Mucosa of stomach (tissue), 1 donor: Measurements from ENCODE around the gene CCDC15.

Source experiments
- H3K27me3 ChIP-seq: one replicate; pipeline ENCODE4 v1.7.0; 2013; ENCODE audit warnings: mild to moderate bottlenecking, low read length; ENCODE audit not compliant: control insufficient read depth, insufficient read depth
- H3K36me3 ChIP-seq: one replicate; pipeline ENCODE4 v1.7.0; 2013; ENCODE audit warnings: low read length; ENCODE audit not compliant: control insufficient read depth, insufficient read depth
- H3K4me1 ChIP-seq: one replicate; pipeline ENCODE4 v1.7.0; 2013; ENCODE audit warnings: mild to moderate bottlenecking, low read length; ENCODE audit not compliant: control insufficient read depth, insufficient read depth
- H3K4me3 ChIP-seq: one replicate; pipeline ENCODE4 v1.7.0; 2013; ENCODE audit warnings: low read length
- H3K9ac ChIP-seq: one replicate; pipeline ENCODE4 v1.7.0; 2013; ENCODE audit warnings: mild to moderate bottlenecking, low read length, moderate library complexity
- H3K9me3 ChIP-seq: one replicate; pipeline ENCODE4 v1.7.0; 2013; ENCODE audit warnings: mild to moderate bottlenecking, low read length, moderate library complexity; ENCODE audit not compliant: control insufficient read depth
- donor health status: Pancreatic carcinoma.

CCDC15 gene

DNA sequence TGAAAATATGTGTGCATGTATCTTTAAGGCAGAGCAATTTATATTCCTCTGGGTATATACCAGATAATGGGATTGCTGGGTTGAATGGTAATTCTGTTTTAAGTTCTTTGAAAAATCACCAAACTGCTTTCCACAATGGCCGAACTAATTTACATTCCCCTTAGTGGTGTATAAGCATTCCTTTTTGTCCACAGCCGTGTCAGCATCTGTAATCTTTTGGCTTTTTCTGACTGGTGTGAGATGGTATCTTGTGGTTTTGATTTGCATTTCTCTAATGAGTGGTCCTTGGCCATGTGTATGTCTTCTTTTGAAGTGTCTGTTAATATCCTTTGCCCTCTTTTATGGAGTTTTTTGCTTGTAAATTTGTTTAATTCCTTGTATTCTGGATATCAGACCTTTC lies 24.3 kb downstream of the CCDC15 start:
- no peak overlapping the region for H3K9ac ChIP-seq
- no peaks in the 10 kb centered on the region for H3K36me3 ChIP-seq
- H3K9me3 ChIP-seq, result no peaks in the 10 kb centered on the region
- H3K4me1 ChIP-seq, result no peaks in the 10 kb centered on the region
- no peaks in the 10 kb centered on the region for H3K27me3 ChIP-seq
- no peak overlapping the region for H3K4me3 ChIP-seq

DNA sequence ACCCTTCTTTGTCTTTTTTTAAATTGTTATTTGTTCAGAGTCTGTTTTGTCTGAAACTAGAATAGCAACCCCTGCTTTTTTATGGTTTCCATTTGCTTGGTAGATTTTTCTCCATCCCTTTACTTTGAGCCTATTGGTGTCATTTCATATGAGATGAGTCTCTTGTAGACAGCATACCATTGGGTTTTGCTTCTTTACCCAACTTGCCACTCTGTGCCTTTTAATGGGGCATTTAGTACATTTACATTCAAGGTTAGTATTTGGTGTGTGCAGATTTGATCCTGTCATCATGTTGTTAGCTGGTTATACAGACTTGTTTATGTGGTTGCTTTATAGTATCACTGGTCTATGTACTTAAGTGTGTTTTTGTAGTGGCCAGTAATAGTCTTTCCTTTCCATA lies 28.0 kb downstream of the CCDC15 start:
- no peak overlapping the region for H3K4me3 ChIP-seq
- no peaks in the 10 kb centered on the region for H3K36me3 ChIP-seq
- no peaks in the 10 kb centered on the region for H3K27me3 ChIP-seq
- no peak overlapping the region for H3K9ac ChIP-seq
- H3K4me1 ChIP-seq, result no peaks in the 10 kb centered on the region
- no peaks in the 10 kb centered on the region for H3K9me3 ChIP-seq

GRCh38 chr11:124983674-124984511 lies 29.9 kb downstream of the CCDC15 start:
- Histone ChIP-seq H3K4me3 (no peak overlapping the region), H3K9ac (no peak overlapping the region), H3K9me3 (no peaks in the 10 kb centered on the region), H3K27me3 (no peaks in the 10 kb centered on the region), H3K36me3 (no peaks in the 10 kb centered on the region), H3K4me1 (no peaks in the 10 kb centered on the region)

DNA sequence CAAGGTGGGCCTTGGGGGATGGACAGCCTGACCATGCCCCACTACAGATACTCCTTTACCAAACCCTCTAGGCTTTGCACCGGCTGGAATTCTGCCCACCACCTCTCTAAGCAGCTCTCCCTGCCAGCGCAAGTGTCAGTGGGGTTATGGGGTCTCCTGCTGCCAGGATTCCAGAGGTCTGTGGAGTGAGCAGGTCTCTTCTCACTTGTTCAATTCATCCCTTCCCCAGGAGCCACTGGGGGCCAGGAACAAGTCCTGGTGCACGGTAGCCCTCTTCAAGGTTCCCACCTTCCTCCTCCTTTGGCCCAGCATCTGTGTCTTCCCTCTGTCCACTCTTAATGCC lies 30.5 kb downstream of the CCDC15 start:
- Histone ChIP-seq H3K4me1 (no peaks in the 10 kb centered on the region), H3K9ac (no peak overlapping the region), H3K36me3 (no peaks in the 10 kb centered on the region), H3K4me3 (no peak overlapping the region), H3K9me3 (no peaks in the 10 kb centered on the region), H3K27me3 (no peaks in the 10 kb centered on the region)

- Histone ChIP-seq H3K27me3 (no peaks in the 10 kb centered on the region), H3K4me1 (no peaks in the 10 kb centered on the region), H3K9me3 (no peaks in the 10 kb centered on the region), H3K4me3 (no peak overlapping the region), H3K9ac (no peak overlapping the region), H3K36me3 (no peaks in the 10 kb centered on the region)
Measured at GRCh38 chr11:124987096-124987495, 33.1 kb downstream of the CCDC15 start.

GRCh38 chr11:124988063-124988462 lies 34.1 kb downstream of the CCDC15 start:
- Histone ChIP-seq H3K9me3 (no peaks in the 10 kb centered on the region), H3K36me3 (no peaks in the 10 kb centered on the region), H3K4me1 (no peaks in the 10 kb centered on the region), H3K4me3 (no peak overlapping the region), H3K9ac (no peak overlapping the region), H3K27me3 (no peaks in the 10 kb centered on the region)

DNA sequence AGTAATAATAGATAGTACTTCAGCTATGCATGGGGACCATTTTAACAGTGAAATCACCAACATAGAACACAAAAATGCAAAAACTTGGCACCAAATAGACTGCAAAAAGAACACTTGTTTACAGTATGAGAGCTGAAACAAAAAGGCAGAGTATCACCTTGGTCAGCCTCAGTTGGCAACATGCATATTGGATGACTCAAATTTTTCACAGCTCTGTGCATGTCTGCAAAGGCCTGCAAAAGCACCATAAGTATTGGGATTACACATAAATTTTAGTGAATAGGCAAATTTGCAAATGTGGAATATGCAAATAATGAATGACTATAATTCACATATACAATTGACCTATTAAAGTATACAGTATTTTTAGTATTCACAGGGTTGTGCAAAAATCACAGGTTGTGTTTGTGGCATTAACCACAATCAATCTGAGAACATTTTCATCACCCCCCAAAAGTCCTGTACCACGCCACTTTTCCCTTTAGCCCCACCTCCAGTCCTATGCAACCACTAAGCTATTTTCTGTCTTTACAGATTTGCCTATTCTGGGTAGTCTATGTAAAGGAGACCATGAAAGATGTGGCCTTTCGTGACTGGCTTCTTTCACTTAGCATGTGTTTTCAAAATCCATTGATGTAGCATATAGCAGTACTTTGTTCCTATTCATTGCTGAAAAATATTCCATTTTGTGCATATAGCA lies 47.2 kb downstream of the CCDC15 start:
- Histone ChIP-seq H3K4me3 (no peak overlapping the region), H3K4me1 (no peaks in the 10 kb centered on the region), H3K9ac (no peak overlapping the region), H3K36me3 (no peaks in the 10 kb centered on the region), H3K27me3 (no peaks in the 10 kb centered on the region), H3K9me3 (no peaks in the 10 kb centered on the region)

GRCh38 chr11:125001849-125002248 lies 47.8 kb downstream of the CCDC15 start:
- Histone ChIP-seq H3K9me3 (no peaks in the 10 kb centered on the region), H3K36me3 (no peaks in the 10 kb centered on the region), H3K4me3 (no peak overlapping the region), H3K27me3 (no peaks in the 10 kb centered on the region), H3K4me1 (no peaks in the 10 kb centered on the region), H3K9ac (no peak overlapping the region)

- Histone ChIP-seq H3K4me3 (no peak overlapping the region), H3K27me3 (no peaks in the 10 kb centered on the region), H3K9ac (no peak overlapping the region), H3K36me3 (no peaks in the 10 kb centered on the region), H3K4me1 (no peaks in the 10 kb centered on the region), H3K9me3 (no peaks in the 10 kb centered on the region)
Measured at GRCh38 chr11:125005491-125005890, 51.5 kb downstream of the CCDC15 start.

DNA sequence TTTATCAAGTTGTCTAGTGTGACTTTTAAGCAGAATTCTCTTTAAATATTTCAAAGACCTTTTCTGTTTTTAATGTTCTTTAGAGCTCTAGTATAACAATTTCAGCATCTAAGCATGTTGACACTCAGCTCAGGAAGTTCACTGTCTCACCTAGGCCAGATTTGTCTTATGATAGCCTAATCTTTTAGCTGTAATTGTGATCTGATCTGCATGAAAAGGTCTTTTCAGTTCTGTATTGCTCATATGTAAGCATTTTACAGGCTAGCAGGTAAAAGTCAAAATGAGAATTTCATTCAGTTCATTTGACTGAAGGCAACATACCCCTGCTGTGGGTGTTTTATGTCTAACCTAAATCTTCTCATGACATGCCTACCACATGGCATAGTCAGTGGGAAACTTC lies 62.4 kb downstream of the CCDC15 start:
- Histone ChIP-seq H3K9ac (no peak overlapping the region), H3K4me3 (no peak overlapping the region), H3K9me3 (no peaks in the 10 kb centered on the region), H3K27me3 (no peaks in the 10 kb centered on the region), H3K4me1 (no peaks in the 10 kb centered on the region), H3K36me3 (no peaks in the 10 kb centered on the region)

DNA sequence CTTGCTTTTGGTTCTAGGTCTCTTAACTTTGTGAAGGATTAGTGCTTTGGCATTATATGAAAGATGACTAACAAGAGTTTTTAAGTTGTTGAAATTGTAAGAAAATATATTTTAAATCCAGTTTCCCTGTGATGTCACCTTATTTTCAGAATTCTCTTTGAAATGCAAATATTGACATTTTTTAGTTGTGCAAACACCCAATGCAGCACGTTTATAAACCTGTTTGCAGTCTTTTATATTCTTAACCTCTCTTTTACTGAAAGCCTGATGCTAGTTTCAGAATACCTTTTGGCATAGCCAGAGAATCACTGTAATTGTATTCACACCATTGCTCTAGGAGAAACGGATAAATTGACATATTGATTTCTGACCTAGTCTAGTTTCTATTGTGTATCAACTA lies 66.3 kb downstream of the CCDC15 start:
- Histone ChIP-seq H3K27me3 (no peaks in the 10 kb centered on the region), H3K9ac (no peak overlapping the region), H3K9me3 (no peaks in the 10 kb centered on the region), H3K4me3 (no peak overlapping the region), H3K36me3 (no peaks in the 10 kb centered on the region), H3K4me1 (no peaks in the 10 kb centered on the region)

- Histone ChIP-seq H3K4me3 (no peak overlapping the region), H3K27me3 (no peaks in the 10 kb centered on the region), H3K4me1 (no peaks in the 10 kb centered on the region), H3K9me3 (no peaks in the 10 kb centered on the region), H3K9ac (no peak overlapping the region), H3K36me3 (no peaks in the 10 kb centered on the region)
Measured at GRCh38 chr11:125022551-125022950, 68.5 kb downstream of the CCDC15 start.
